Osteoblast (primary cell): Measurements from ENCODE around the gene TBC1D4. TPM values are rescaled to one million over a fixed set of nuclear protein-coding genes. Genes with fewer than 3 reads are reported as not detected.

ENCODE experiments used
- DNase-seq: peaks from one replicate; pipeline ENCODE4 v3.0.0; 2011; ENCODE audit warnings: low spot score, mixed read lengths; ENCODE audit not compliant: insufficient read length; ENCODE audit errors: missing footprints
- H2AFZ ChIP-seq: 2 replicates; pipeline ENCODE4 v1.6.0; 2011; ENCODE audit warnings: mild to moderate bottlenecking, low read length
- H3K27ac ChIP-seq: 2 replicates; pipeline ENCODE4 v1.5.1; 2011; ENCODE audit warnings: mild to moderate bottlenecking, low read depth, low read length, moderate library complexity
- H3K27me3 ChIP-seq: 2 replicates; pipeline ENCODE4 v1.6.0; 2012; ENCODE audit warnings: mild to moderate bottlenecking, control low read depth, inconsistent platforms, low read length, moderate library complexity; ENCODE audit not compliant: insufficient read depth
- H3K36me3 ChIP-seq: 2 replicates; pipeline ENCODE4 v1.5.1; 2011; ENCODE audit warnings: mild to moderate bottlenecking, low read length, control low read depth, moderate library complexity; ENCODE audit not compliant: insufficient read depth
- H3K4me1 ChIP-seq: 2 replicates; pipeline ENCODE4 v1.5.1; 2011; ENCODE audit warnings: mild to moderate bottlenecking, low read length, control low read depth, moderate library complexity; ENCODE audit not compliant: insufficient read depth
- H3K4me2 ChIP-seq: 2 replicates; pipeline ENCODE4 v1.6.0; 2011; ENCODE audit warnings: mild to moderate bottlenecking, low read length; ENCODE audit not compliant: insufficient read depth
- H3K4me3 ChIP-seq: fragments of 200-600 bp; sonication (generic); 3 replicates; pipeline ENCODE4 v1.5.1; 2012; ENCODE audit warnings: mild to moderate bottlenecking, low read length, inconsistent platforms; ENCODE audit not compliant: insufficient read depth
- H3K79me2 ChIP-seq: 2 replicates; pipeline ENCODE4 v1.6.0; 2012; ENCODE audit warnings: mild to moderate bottlenecking, low read length, control low read depth, inconsistent platforms; ENCODE audit not compliant: insufficient read depth
- H3K9me3 ChIP-seq: 2 replicates; pipeline ENCODE4 v1.5.1; 2011; ENCODE audit warnings: low read depth, low read length, control low read depth
- H4K20me1 ChIP-seq: 2 replicates; pipeline ENCODE4 v1.6.0; 2012; ENCODE audit warnings: mild to moderate bottlenecking, low read length, control low read depth; ENCODE audit not compliant: insufficient read depth
- CTCF ChIP-seq: IDR thresholded peaks from 2 replicates; pipeline ENCODE4 v1.5.1; 2011; ENCODE audit warnings: mild to moderate bottlenecking, low read depth, low read length, moderate library complexity; ENCODE audit errors: extremely low read depth
- total RNA-seq: library from RNA; depleted of rRNA; stranded (reverse); fragments of >200 nt; gene quantifications from 2 replicates; pipeline ENCODE4 v1.2.3, GENCODE V29; 2012

TBC1D4 gene
- total RNA-seq, 1 donor, result 19.5 TPM

- no peaks in the 10 kb centered on the region for H4K20me1 ChIP-seq
- H3K36me3 ChIP-seq, result no peaks in the 10 kb centered on the region
- TF ChIP-seq CTCF, result no peak
- no peaks in the 10 kb centered on the region for H3K9me3 ChIP-seq
- no peak overlapping the region for H3K4me2 ChIP-seq
- no peak overlapping the region for H2AFZ ChIP-seq
- peaks cover 11% of the 10 kb centered on the region for H3K4me1 ChIP-seq
- no peak overlapping the region for H3K4me3 ChIP-seq
- DNase-seq, result no peak
- no peaks in the 10 kb centered on the region for H3K27me3 ChIP-seq
- H3K27ac ChIP-seq, result no peak overlapping the region
- H3K79me2 ChIP-seq, result no peaks in the 10 kb centered on the region
These were observed 162.7 kb downstream of the TBC1D4 start for GRCh38 chr13:75319254-75319653.

GRCh38 chr13:75318138-75318833 is 163.7 kb downstream of the TBC1D4 start:
- Histone ChIP-seq H3K79me2 (no peaks in the 10 kb centered on the region), H2AFZ (no peak overlapping the region), H3K27me3 (no peaks in the 10 kb centered on the region), H3K27ac (no peak overlapping the region), H3K36me3 (no peaks in the 10 kb centered on the region), H3K4me2 (no peak overlapping the region), H3K9me3 (no peaks in the 10 kb centered on the region), H3K4me1 (peaks cover 11% of the 10 kb centered on the region), H3K4me3 (no peak overlapping the region), H4K20me1 (no peaks in the 10 kb centered on the region)
- TF ChIP-seq CTCF, result no peak
- DNase-seq, result no peak

GRCh38 chr13:75316427-75316826 is 165.5 kb downstream of the TBC1D4 start:
- H3K79me2 ChIP-seq, result no peaks in the 10 kb centered on the region
- no peaks in the 10 kb centered on the region for H3K9me3 ChIP-seq
- no peaks in the 10 kb centered on the region for H3K36me3 ChIP-seq
- no peaks in the 10 kb centered on the region for H3K27me3 ChIP-seq
- H3K4me2 ChIP-seq, result no peak overlapping the region
- no peak overlapping the region for H2AFZ ChIP-seq
- H3K4me1 ChIP-seq, result peaks cover 11% of the 10 kb centered on the region
- no peak for TF ChIP-seq CTCF
- no peak overlapping the region for H3K27ac ChIP-seq
- DNase-seq, result peak; percentile 30
- H4K20me1 ChIP-seq, result no peaks in the 10 kb centered on the region
- no peak overlapping the region for H3K4me3 ChIP-seq

- no peak overlapping the region for H3K27ac ChIP-seq
- no peaks in the 10 kb centered on the region for H4K20me1 ChIP-seq
- no peaks in the 10 kb centered on the region for H3K27me3 ChIP-seq
- H3K4me2 ChIP-seq, result no peak overlapping the region
- H3K4me1 ChIP-seq, result no peaks in the 10 kb centered on the region
- TF ChIP-seq CTCF, result no peak
- H2AFZ ChIP-seq, result no peak overlapping the region
- H3K79me2 ChIP-seq, result no peaks in the 10 kb centered on the region
- peaks cover 16% of the 10 kb centered on the region for H3K36me3 ChIP-seq
- H3K4me3 ChIP-seq, result no peak overlapping the region
- H3K9me3 ChIP-seq, result no peaks in the 10 kb centered on the region
- DNase-seq, result no peak
These were observed 169.0 kb downstream of the TBC1D4 start for GRCh38 chr13:75312884-75313520.
